ENCODE results near the gene DOCK9. TPM values are rescaled to one million over a fixed set of nuclear protein-coding genes. Genes with fewer than 3 reads are reported as not detected.

The DOCK9 gene
- total and polyA plus RNA-seq, 4 donors = 48.8 to 193 (median 133) TPM

GRCh38 chr13:98976338-98976737 is 1.5 kb downstream of the DOCK9 start:
- H3K9ac ChIP-seq (ENCODE audit: insufficient read depth in 1 of 2, low read length in 2 of 2) = no peak overlapping the region

GRCh38 chr13:98975822-98976261 is 2.0 kb downstream of the DOCK9 start:
- DNase-seq (no peak), ATAC-seq (ENCODE audit: insufficient read depth, low FRiP score) (no peak)
- Histone ChIP-seq H3K4me1 (ENCODE audit: control insufficient read depth in 5 of 5, insufficient read depth in 5 of 5, low read length in 5 of 5) (peaks cover 0 to 24% (median 9%) of the 10 kb centered on the region in 5 donors), H3K9ac (ENCODE audit: insufficient read depth in 1 of 2, low read length in 2 of 2) (no peak overlapping the region), H3K9me3 (ENCODE audit: control insufficient read depth in 4 of 4, insufficient read depth in 3 of 4, low read length in 3 of 4) (no peaks in the 10 kb centered on the region), H3K4me3 (peak overlapping the region; percentile 43), H3K27me3 (ENCODE audit: control insufficient read depth in 3 of 3, insufficient read depth in 3 of 3, low read length in 2 of 3) (no peaks in the 10 kb centered on the region), H3K27ac (ENCODE audit: low read depth in 1 of 2, low read length in 1 of 2) (peak overlapping the region; percentile 73 to 83), H3K36me3 (ENCODE audit: control insufficient read depth in 4 of 4, insufficient read depth in 4 of 4, low read length in 4 of 4) (no peaks in the 10 kb centered on the region)
- WGBS, 2 donors = 21 to 28% methylated on average over 5 of the region's 5 CpGs
- no peak for TF ChIP-seq CTCF (IDR thresholded peaks at IDR 0.05; ENCODE audit: control extremely low read depth, extremely low read depth)

More at GRCh38 chr13:98976338-98976737, 1.5 kb downstream of the DOCK9 start:
- H3K4me1 ChIP-seq (ENCODE audit: control insufficient read depth in 5 of 5, insufficient read depth in 5 of 5, low read length in 5 of 5) = peaks cover 0 to 24% (median 10%) of the 10 kb centered on the region in 5 donors
- no peaks in the 10 kb centered on the region for H3K36me3 ChIP-seq (ENCODE audit: control insufficient read depth in 4 of 4, insufficient read depth in 4 of 4, low read length in 4 of 4)
- H3K4me3 ChIP-seq = no peak overlapping the region
- DNase-seq (no peak), ATAC-seq (ENCODE audit: insufficient read depth, low FRiP score) (peak; percentile 3)
- no peak for TF ChIP-seq CTCF (IDR thresholded peaks at IDR 0.05; ENCODE audit: control extremely low read depth, extremely low read depth)
- peak overlapping the region in 1 of 2 donors; percentile 73 for H3K27ac ChIP-seq (ENCODE audit: low read depth in 1 of 2, low read length in 1 of 2)
- no peaks in the 10 kb centered on the region for H3K27me3 ChIP-seq (ENCODE audit: control insufficient read depth in 3 of 3, insufficient read depth in 3 of 3, low read length in 2 of 3)
- no peaks in the 10 kb centered on the region for H3K9me3 ChIP-seq (ENCODE audit: control insufficient read depth in 4 of 4, insufficient read depth in 3 of 4, low read length in 3 of 4)

- no peak for ATAC-seq (ENCODE audit: insufficient read depth, low FRiP score)
- H3K27me3 ChIP-seq (ENCODE audit: control insufficient read depth in 3 of 3, insufficient read depth in 3 of 3, low read length in 2 of 3) = no peaks in the 10 kb centered on the region
- DNase-seq = peak in 2 of 3 donors; percentile 37 to 46
- TF ChIP-seq CTCF (IDR thresholded peaks at IDR 0.05; ENCODE audit: control extremely low read depth, extremely low read depth) = no peak
- H3K9ac ChIP-seq (ENCODE audit: insufficient read depth in 1 of 2, low read length in 2 of 2) = no peak overlapping the region
- no peaks in the 10 kb centered on the region for H3K9me3 ChIP-seq (ENCODE audit: control insufficient read depth in 4 of 4, insufficient read depth in 3 of 4, low read length in 3 of 4)
- H3K36me3 ChIP-seq (ENCODE audit: control insufficient read depth in 4 of 4, insufficient read depth in 4 of 4, low read length in 4 of 4) = no peaks in the 10 kb centered on the region
- H3K4me1 ChIP-seq (ENCODE audit: control insufficient read depth in 5 of 5, insufficient read depth in 5 of 5, low read length in 5 of 5) = peaks cover 3 to 24% (median 11%) of the 10 kb centered on the region in 5 donors
- WGBS, 2 donors = 21 to 29% methylated on average over 2 of the region's 2 CpGs
- peak overlapping the region; percentile 7 for H3K4me3 ChIP-seq
- H3K27ac ChIP-seq (ENCODE audit: low read depth in 1 of 2, low read length in 1 of 2) = peak overlapping the region; percentile 26 to 70
These were observed 3.8 kb downstream of the DOCK9 start for GRCh38 chr13:98974053-98974452.

GRCh38 chr13:98972627-98973026 is 5.2 kb downstream of the DOCK9 start:
- WGBS, 2 donors = 58 to 66% methylated on average over 4 of the region's 4 CpGs
- Histone ChIP-seq H3K27ac (ENCODE audit: low read depth in 1 of 2, low read length in 1 of 2) (peak overlapping the region in 1 of 2 donors; percentile 76), H3K27me3 (ENCODE audit: control insufficient read depth in 3 of 3, insufficient read depth in 3 of 3, low read length in 2 of 3) (no peaks in the 10 kb centered on the region), H3K9me3 (ENCODE audit: control insufficient read depth in 4 of 4, insufficient read depth in 3 of 4, low read length in 3 of 4) (no peaks in the 10 kb centered on the region), H3K4me3 (no peak overlapping the region), H3K36me3 (ENCODE audit: control insufficient read depth in 4 of 4, insufficient read depth in 4 of 4, low read length in 4 of 4) (no peaks in the 10 kb centered on the region), H3K4me1 (ENCODE audit: control insufficient read depth in 5 of 5, insufficient read depth in 5 of 5, low read length in 5 of 5) (peaks cover 3 to 16% (median 13%) of the 10 kb centered on the region in 5 donors), H3K9ac (ENCODE audit: insufficient read depth in 1 of 2, low read length in 2 of 2) (no peak overlapping the region)
- DNase-seq = no peak
- no peak for ATAC-seq (ENCODE audit: insufficient read depth, low FRiP score)
- TF ChIP-seq CTCF (IDR thresholded peaks at IDR 0.05; ENCODE audit: control extremely low read depth, extremely low read depth) = no peak

Data from lung (tissue), 12 donors.